K562 (cell line): ENCODE data around the gene PRRG4. TPM values are rescaled to one million over a fixed set of nuclear protein-coding genes. Genes with fewer than 3 reads are reported as not detected.
A peak's percentile ranks its signal among the peaks of the same experiment; 100 is the strongest.

Source experiments
- C11orf30 ChIP-seq: fragments of 450-650 bp; IDR thresholded peaks from 2 replicates; pipeline ENCODE4 v1.6.1; 2016; ENCODE audit warnings: low read depth, mild to moderate bottlenecking
- DNMT1 ChIP-seq: fragments of 450-650 bp; IDR thresholded peaks from 2 replicates; pipeline ENCODE4 v1.6.1; 2016; ENCODE audit warnings: antibody characterized with exemption, mild to moderate bottlenecking
- ELF2 ChIP-seq: fragments of 250-450 bp; sonication (Bioruptor Pico); IDR thresholded peaks from 2 replicates; pipeline ENCODE4 v1.5.0; 2021; ENCODE audit warnings: mild to moderate bottlenecking
- FIP1L1 ChIP-seq: fragments of 200-400 bp; formaldehyde crosslinking; IDR thresholded peaks from 2 replicates; pipeline ENCODE4 v1.6.1; 2018; ENCODE audit warnings: mild to moderate bottlenecking, low read depth, low read length; ENCODE audit not compliant: poor library complexity, severe bottlenecking
- HNRNPL ChIP-seq: fragments of 200-400 bp; formaldehyde crosslinking; IDR thresholded peaks from 2 replicates; pipeline ENCODE4 v1.6.1; 2017; ENCODE audit warnings: low read depth, mild to moderate bottlenecking, low read length
- KLF13 ChIP-seq: fragments of 450-650 bp; IDR thresholded peaks from 2 replicates; pipeline ENCODE4 v1.6.1; 2016; ENCODE audit warnings: missing genetic modification characterization, low read depth, mild to moderate bottlenecking, missing compliant biosample characterization, moderate library complexity, borderline replicate concordance
- MCM5 ChIP-seq: fragments of 450-650 bp; IDR thresholded peaks from 2 replicates; pipeline ENCODE4 v1.6.1; 2016; ENCODE audit warnings: low read depth
- MED1 ChIP-seq: sonication (generic); formaldehyde crosslinking; IDR thresholded peaks from 2 replicates; pipeline ENCODE4 v1.8.1; 2023; ENCODE audit warnings: missing genetic modification reagents, borderline replicate concordance
- MTA1 ChIP-seq: fragments of 450-650 bp; IDR thresholded peaks from 2 replicates; pipeline ENCODE4 v1.6.1; 2017; ENCODE audit warnings: borderline replicate concordance
- SAFB2 ChIP-seq: fragments of 200-400 bp; formaldehyde crosslinking; IDR thresholded peaks from 2 replicates; pipeline ENCODE4 v1.6.1; 2018; ENCODE audit warnings: borderline replicate concordance, low read length, low read depth, moderate library complexity; ENCODE audit not compliant: severe bottlenecking
- SRSF3 ChIP-seq: fragments of 200-400 bp; formaldehyde crosslinking; IDR thresholded peaks from 2 replicates; pipeline ENCODE4 v1.6.1; 2016; ENCODE audit warnings: mild to moderate bottlenecking, low read length, moderate library complexity; ENCODE audit not compliant: insufficient read depth
- THRAP3 ChIP-seq: fragments of 450-650 bp; IDR thresholded peaks from 2 replicates; pipeline ENCODE4 v1.6.1; 2016; ENCODE audit warnings: mild to moderate bottlenecking, inconsistent platforms, borderline replicate concordance
- XRCC5 ChIP-seq: fragments of 200-400 bp; formaldehyde crosslinking; IDR thresholded peaks from 2 replicates; pipeline ENCODE4 v1.6.1; 2017; ENCODE audit warnings: low read depth, mild to moderate bottlenecking, low read length
- ZKSCAN3 ChIP-seq: fragments of 250-450 bp; sonication (Bioruptor Pico); IDR thresholded peaks from 2 replicates; pipeline ENCODE4 v1.4.0; 2020
- ZNF140 ChIP-seq: fragments of 250-450 bp; sonication (Bioruptor Pico); IDR thresholded peaks from 2 replicates; pipeline ENCODE4 v1.8.0; 2021; ENCODE audit warnings: moderate library complexity, mild to moderate bottlenecking, inconsistent platforms
- ZNF696 ChIP-seq: fragments of 250-450 bp; sonication (Bioruptor Pico); conservative IDR thresholded peaks from 2 replicates; pipeline ENCODE4 v1.4.0; 2020; ENCODE audit warnings: mild to moderate bottlenecking, moderate library complexity
- polyA plus RNA-seq, 8 experiments: library from polyadenylated mRNA; depleted of rRNA in 4 of 8; stranded (reverse) in 5 of 8; unstranded in 3 of 8; fragments of >200 nt; fragmentation: Nextera tagmentation in 2 of 8; fragmentation: Illumina TruSeq in 1 of 8; extraction: Ambion mirVana in 2 of 8; extraction: Trizol in 1 of 8; gene quantifications; 2 replicates each; pipeline versions ENCODE4 v1.2.1 to v1.2.3, GENCODE V29; 2011 to 2014; ENCODE audit warnings: inconsistent platforms in 1 of 8, missing spikeins in 1 of 8
- total RNA-seq, 7 experiments: library from RNA; depleted of rRNA in 6 of 7; stranded (reverse); fragments of >200 nt in 6 of 7; fragmentation: Illumina TruSeq in 2 of 7; extraction: Trizol in 2 of 7; gene quantifications; 2 replicates each; pipeline versions ENCODE4 v1.2.1 to v1.2.3, GENCODE V29; 2011 to 2021; ENCODE audit warnings: low replicate concordance in 1 of 7
- TF ChIP-seq, protein P1 (sequence below): fragments of 250-450 bp; sonication (Bioruptor Pico); IDR thresholded peaks from 2 replicates; pipeline ENCODE4 v1.8.0; 2022; ENCODE audit warnings: moderate library complexity, mild to moderate bottlenecking, inconsistent platforms
- TF ChIP-seq, protein P2 (sequence below): sonication (generic); formaldehyde crosslinking; IDR thresholded peaks from 2 replicates; pipeline ENCODE4 v1.8.1; 2023; ENCODE audit warnings: mild to moderate bottlenecking, missing genetic modification reagents
- TF ChIP-seq, protein P3 (sequence below): fragments of 200-800 bp; sonication (Bioruptor generic); IDR thresholded peaks from 2 replicates; pipeline ENCODE4 v1.6.1; 2017; ENCODE audit warnings: missing genetic modification characterization, missing compliant biosample characterization
- TF ChIP-seq, protein P4 (sequence below): sonication (generic); formaldehyde crosslinking; IDR thresholded peaks from 2 replicates; pipeline ENCODE4 v1.8.0; 2022; ENCODE audit warnings: mild to moderate bottlenecking, low read depth, missing genetic modification reagents
- TF ChIP-seq, protein P5 (sequence below): fragments of 250-450 bp; sonication (Bioruptor Pico); IDR thresholded peaks from 2 replicates; pipeline ENCODE4 v1.6.1; 2021; ENCODE audit warnings: mild to moderate bottlenecking

Gene PRRG4
- total and polyA plus RNA-seq, 9 of the 15 experiments (the other 6 are each of a cell fraction or from before 2014, with no cell fraction given), result not detected

DNA sequence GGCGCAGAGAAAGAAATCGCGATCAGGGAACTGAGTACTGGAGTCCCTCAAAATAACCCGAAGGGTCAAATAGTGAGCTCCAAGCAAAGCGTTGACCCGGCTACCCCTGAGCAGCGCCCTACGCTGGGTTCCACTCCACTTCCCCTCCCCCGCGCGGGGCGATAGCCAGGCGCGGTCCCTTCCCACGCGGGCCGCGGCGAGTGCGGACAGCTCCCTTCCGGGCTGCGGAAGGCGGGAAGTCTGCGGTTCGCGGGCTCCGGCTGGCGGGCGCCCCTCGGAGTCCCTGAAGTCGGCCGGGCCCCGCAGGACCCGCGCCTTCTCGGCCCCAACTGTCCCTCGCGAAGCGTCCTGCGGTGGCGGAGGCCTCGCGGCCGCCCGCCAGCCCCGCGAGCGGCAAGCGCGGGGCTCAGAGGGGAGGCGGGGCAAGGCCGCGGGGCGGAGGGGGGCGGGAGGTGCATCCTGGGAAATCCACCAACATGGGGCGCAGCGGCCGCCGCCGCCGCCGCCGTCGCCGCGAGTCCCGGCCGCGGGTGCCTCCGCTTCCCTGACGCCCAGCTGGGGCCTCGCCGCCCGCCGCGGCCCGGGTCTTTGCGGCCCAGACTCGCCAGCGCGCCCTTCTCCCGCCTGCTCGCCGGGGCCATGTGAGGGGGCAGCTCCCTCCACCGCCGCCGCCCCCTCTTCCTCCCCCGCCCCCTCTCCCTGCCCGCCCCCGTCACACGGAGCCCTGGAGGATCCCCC is 62.8 kb downstream of the PRRG4 start, which contains the start of gene QSER1 (continued):
- TF ChIP-seq, protein P1, sequence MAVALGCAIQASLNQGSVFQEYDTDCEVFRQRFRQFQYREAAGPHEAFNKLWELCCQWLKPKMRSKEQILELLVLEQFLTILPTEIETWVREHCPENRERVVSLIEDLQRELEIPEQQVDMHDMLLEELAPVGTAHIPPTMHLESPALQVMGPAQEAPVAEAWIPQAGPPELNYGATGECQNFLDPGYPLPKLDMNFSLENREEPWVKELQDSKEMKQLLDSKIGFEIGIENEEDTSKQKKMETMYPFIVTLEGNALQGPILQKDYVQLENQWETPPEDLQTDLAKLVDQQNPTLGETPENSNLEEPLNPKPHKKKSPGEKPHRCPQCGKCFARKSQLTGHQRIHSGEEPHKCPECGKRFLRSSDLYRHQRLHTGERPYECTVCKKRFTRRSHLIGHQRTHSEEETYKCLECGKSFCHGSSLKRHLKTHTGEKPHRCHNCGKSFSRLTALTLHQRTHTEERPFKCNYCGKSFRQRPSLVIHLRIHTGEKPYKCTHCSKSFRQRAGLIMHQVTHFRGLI (CRISPR knock-in tag), result no peak
- TF ChIP-seq ZNF140 (CRISPR knock-in tag) (no peak), ZKSCAN3 (CRISPR knock-in tag) (no peak), MCM5 (no peak), HNRNPL (peak; percentile 15; the same call in 1 of the 2 replicates), MED1 (CRISPR knock-in tag) (0 out of 2 replicates have a peak, but pooled peaks have one; percentile 44), ZNF696 (CRISPR knock-in tag) (no peak), SAFB2 (no peak), THRAP3 (no peak), MTA1 (peak; percentile 67; the same call in 1 of the 2 replicates), KLF13 (tag) (no peak), SRSF3 (no peak), C11orf30 (no peak), ELF2 (no peak), XRCC5 (no peak), DNMT1 (no peak), FIP1L1 (peak; percentile 63)
- TF ChIP-seq, protein P2, sequence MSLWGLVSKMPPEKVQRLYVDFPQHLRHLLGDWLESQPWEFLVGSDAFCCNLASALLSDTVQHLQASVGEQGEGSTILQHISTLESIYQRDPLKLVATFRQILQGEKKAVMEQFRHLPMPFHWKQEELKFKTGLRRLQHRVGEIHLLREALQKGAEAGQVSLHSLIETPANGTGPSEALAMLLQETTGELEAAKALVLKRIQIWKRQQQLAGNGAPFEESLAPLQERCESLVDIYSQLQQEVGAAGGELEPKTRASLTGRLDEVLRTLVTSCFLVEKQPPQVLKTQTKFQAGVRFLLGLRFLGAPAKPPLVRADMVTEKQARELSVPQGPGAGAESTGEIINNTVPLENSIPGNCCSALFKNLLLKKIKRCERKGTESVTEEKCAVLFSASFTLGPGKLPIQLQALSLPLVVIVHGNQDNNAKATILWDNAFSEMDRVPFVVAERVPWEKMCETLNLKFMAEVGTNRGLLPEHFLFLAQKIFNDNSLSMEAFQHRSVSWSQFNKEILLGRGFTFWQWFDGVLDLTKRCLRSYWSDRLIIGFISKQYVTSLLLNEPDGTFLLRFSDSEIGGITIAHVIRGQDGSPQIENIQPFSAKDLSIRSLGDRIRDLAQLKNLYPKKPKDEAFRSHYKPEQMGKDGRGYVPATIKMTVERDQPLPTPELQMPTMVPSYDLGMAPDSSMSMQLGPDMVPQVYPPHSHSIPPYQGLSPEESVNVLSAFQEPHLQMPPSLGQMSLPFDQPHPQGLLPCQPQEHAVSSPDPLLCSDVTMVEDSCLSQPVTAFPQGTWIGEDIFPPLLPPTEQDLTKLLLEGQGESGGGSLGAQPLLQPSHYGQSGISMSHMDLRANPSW, result no peak
- TF ChIP-seq, protein P3, sequence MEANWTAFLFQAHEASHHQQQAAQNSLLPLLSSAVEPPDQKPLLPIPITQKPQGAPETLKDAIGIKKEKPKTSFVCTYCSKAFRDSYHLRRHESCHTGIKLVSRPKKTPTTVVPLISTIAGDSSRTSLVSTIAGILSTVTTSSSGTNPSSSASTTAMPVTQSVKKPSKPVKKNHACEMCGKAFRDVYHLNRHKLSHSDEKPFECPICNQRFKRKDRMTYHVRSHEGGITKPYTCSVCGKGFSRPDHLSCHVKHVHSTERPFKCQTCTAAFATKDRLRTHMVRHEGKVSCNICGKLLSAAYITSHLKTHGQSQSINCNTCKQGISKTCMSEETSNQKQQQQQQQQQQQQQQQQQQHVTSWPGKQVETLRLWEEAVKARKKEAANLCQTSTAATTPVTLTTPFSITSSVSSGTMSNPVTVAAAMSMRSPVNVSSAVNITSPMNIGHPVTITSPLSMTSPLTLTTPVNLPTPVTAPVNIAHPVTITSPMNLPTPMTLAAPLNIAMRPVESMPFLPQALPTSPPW, result peak; percentile 98
- TF ChIP-seq, protein P4, sequence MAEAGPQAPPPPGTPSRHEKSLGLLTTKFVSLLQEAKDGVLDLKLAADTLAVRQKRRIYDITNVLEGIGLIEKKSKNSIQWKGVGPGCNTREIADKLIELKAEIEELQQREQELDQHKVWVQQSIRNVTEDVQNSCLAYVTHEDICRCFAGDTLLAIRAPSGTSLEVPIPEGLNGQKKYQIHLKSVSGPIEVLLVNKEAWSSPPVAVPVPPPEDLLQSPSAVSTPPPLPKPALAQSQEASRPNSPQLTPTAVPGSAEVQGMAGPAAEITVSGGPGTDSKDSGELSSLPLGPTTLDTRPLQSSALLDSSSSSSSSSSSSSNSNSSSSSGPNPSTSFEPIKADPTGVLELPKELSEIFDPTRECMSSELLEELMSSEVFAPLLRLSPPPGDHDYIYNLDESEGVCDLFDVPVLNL (CRISPR knock-in tag), result no peak
- TF ChIP-seq, protein P5, sequence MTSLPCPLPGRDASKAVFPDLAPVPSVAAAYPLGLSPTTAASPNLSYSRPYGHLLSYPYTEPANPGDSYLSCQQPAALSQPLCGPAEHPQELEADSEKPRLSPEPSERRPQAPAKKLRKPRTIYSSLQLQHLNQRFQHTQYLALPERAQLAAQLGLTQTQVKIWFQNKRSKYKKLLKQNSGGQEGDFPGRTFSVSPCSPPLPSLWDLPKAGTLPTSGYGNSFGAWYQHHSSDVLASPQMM (CRISPR knock-in tag), result no peak
